ENCODE results near the gene ATXN7L1. TPM values are rescaled to one million over a fixed set of nuclear protein-coding genes. Genes with fewer than 3 reads are reported as not detected.

The ATXN7L1 gene
- total RNA-seq, 1 experiment from 2014 or later = 6.2 TPM

GRCh38 chr7:105782391-105783042 is 93.9 kb downstream of the ATXN7L1 start:
- Histone ChIP-seq H3K9me3 (replicated peaks) (no peaks in the 10 kb centered on the region), H3K27ac (no peak overlapping the region), H3K27me3 (no peaks in the 10 kb centered on the region), H3K4me3 (no peak overlapping the region), H3K4me1 (peaks cover 7% of the 10 kb centered on the region), H3K36me3 (no peaks in the 10 kb centered on the region)
- DNase-seq = no peak

- no peaks in the 10 kb centered on the region for H3K27me3 ChIP-seq
- no peak for DNase-seq
- no peak overlapping the region for H3K27ac ChIP-seq
- peaks cover 24% of the 10 kb centered on the region for H3K4me1 ChIP-seq
- no peak overlapping the region for H3K4me3 ChIP-seq
- no peaks in the 10 kb centered on the region for H3K9me3 ChIP-seq (replicated peaks)
- H3K36me3 ChIP-seq = no peaks in the 10 kb centered on the region; the same call in 1 of the 2 replicates
Measured at GRCh38 chr7:105779856-105780780, 96.3 kb downstream of the ATXN7L1 start.

DNA sequence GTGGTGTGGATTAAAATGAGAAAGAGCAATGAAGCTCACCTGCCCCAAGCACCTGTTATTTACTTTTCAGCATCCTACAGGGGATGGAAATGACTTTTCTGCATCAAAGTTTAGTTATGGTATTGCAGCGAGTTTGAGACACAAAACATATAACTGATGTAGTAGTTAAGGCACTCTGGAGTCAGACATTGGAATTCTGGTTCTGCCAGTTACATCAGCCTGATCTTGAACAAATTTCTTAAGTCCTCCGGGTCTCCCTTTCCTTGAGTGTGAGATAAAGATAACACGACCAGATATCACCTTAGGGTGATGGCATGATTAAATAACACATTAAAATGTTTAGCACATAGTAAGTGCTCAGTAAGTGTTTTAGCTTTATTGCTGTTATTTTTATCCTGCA is 97.4 kb downstream of the ATXN7L1 start:
- no peak overlapping the region for H3K4me3 ChIP-seq
- H3K4me1 ChIP-seq = peaks cover 33% of the 10 kb centered on the region
- no peak overlapping the region for H3K27ac ChIP-seq
- H3K9me3 ChIP-seq (replicated peaks) = no peaks in the 10 kb centered on the region
- no peak for DNase-seq
- H3K36me3 ChIP-seq = no peaks in the 10 kb centered on the region; the same call in 1 of the 2 replicates
- no peaks in the 10 kb centered on the region for H3K27me3 ChIP-seq

DNA sequence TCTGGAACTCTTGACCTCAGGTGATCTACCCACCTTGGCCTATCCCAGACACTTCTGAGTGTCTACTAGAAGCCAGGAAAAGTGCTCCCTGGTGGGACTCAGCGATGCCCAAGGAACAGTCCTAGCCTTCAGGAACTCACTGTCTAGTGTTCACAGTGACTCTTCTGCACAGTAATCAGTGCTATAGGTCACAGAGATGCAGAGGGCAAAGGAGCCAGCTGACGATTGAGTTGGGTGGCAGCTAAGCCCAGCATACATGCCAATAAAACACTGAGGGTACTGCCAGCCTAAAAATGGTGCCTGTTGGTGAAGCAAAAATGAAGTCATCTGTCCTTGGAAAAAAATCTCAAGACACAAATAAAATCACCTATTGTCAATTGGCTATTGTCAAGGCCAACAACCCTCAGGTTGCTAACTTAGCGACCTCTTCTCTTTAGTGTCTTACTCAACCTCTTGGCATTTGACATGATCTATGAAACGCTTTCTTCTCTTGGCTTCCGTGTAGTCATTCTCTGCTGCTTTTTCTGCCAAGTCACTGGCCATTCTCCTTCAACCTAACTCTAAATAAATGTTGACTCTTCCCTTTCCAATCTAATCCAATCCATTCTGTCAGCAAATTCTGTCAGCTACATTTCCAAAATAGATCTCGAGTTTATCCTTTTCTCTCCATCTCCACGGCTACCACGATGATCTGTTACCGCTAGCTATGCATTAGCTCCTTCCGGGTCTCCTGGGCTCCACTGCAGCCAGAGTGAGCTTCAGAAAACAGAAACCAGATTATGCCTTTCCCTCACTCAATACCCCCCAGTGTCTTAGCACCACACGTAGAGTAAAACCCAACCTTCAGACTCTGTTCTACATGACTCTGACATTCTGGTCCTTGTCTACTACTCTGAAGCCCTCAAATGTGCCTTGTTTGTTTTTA is 99.2 kb downstream of the ATXN7L1 start:
- Histone ChIP-seq H3K27me3 (no peaks in the 10 kb centered on the region), H3K4me3 (no peak overlapping the region), H3K27ac (peak overlapping the region; percentile 94; the same call in 1 of the 2 replicates), H3K36me3 (no peaks in the 10 kb centered on the region; the same call in 1 of the 2 replicates), H3K9me3 (replicated peaks) (no peaks in the 10 kb centered on the region; the same call in 1 of the 2 replicates), H3K4me1 (peaks cover 27% of the 10 kb centered on the region)
- DNase-seq = no peak

GRCh38 chr7:105776068-105776790 is 100.2 kb downstream of the ATXN7L1 start:
- H3K36me3 ChIP-seq = no peaks in the 10 kb centered on the region; the same call in 1 of the 2 replicates
- peaks cover 26% of the 10 kb centered on the region for H3K4me1 ChIP-seq
- peak overlapping the region; percentile 28 for H3K4me3 ChIP-seq
- no peaks in the 10 kb centered on the region for H3K27me3 ChIP-seq
- H3K9me3 ChIP-seq (replicated peaks) = peaks cover 5% of the 10 kb centered on the region; the same call in 1 of the 2 replicates
- peak; percentile 99 for DNase-seq
- H3K27ac ChIP-seq = peak overlapping the region; percentile 94

GRCh38 chr7:105775580-105775979 is 100.8 kb downstream of the ATXN7L1 start:
- H3K9me3 ChIP-seq (replicated peaks) = peaks cover 5% of the 10 kb centered on the region; the same call in 1 of the 2 replicates
- no peak for DNase-seq
- no peaks in the 10 kb centered on the region for H3K27me3 ChIP-seq
- peak overlapping the region; percentile 94 for H3K27ac ChIP-seq
- peak overlapping the region; percentile 28 for H3K4me3 ChIP-seq
- peaks cover 28% of the 10 kb centered on the region for H3K4me1 ChIP-seq
- H3K36me3 ChIP-seq = no peaks in the 10 kb centered on the region; the same call in 1 of the 2 replicates

DNA sequence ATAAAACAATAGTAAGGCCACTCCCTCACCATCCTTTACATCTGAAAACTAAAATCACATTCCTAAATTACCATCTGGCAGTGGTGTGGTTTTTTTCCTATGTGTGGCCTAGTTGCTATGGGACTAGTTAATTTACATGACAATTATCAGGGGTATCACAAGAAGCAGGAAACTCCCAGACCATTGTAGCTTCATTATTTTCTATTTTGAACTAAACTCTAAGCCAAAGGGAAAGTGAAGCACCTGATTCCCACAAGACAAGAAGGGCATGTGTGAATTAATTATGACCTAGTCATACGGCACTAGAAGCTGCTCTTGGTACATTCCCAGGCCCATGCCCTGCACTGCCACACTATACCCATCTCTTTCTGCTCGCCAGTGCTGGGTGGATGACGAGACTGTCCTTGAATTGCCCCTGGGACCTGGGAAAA is 103.4 kb downstream of the ATXN7L1 start:
- Histone ChIP-seq H3K4me1 (peaks cover 49% of the 10 kb centered on the region), H3K27ac (no peak overlapping the region), H3K27me3 (no peaks in the 10 kb centered on the region), H3K36me3 (no peaks in the 10 kb centered on the region; the same call in 1 of the 2 replicates), H3K9me3 (replicated peaks) (peaks cover 5% of the 10 kb centered on the region; the same call in 1 of the 2 replicates), H3K4me3 (no peak overlapping the region)
- DNase-seq = no peak

DNA sequence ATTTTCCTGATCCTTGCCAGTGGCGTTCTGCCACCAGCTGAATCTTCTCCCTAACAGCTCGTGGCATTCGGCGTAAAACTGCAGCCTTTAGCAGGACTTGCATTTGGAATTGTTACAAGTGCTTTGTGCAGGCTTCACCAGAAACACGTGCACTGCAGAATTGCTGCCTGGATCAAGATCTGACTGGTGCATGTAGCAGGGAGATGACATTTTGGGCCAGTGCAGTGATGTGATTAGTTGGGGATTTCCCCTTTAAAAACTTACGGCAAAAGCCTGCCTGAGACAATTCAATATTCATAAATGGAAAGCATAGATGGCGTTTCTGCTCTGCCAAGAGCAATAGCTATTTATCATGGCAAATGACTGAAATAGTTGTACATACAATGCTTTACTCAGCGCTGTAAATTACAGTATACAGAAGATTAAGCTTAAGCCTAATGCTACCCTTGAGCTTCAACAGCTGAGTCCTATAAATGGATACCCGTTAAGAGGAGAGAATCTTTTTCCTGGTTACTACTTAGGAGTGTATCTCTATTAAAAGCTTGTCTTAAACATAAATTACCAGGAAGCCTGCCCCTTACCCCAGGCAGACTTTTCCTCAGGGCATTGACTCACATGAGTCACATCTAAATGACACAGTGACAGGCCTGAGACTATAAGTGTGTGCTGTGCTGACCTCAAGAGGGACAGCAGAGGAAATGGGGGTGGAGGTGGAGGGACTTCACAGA is 106.3 kb downstream of the ATXN7L1 start:
- peaks cover 5% of the 10 kb centered on the region; the same call in 1 of the 2 replicates for H3K9me3 ChIP-seq (replicated peaks)

DNA sequence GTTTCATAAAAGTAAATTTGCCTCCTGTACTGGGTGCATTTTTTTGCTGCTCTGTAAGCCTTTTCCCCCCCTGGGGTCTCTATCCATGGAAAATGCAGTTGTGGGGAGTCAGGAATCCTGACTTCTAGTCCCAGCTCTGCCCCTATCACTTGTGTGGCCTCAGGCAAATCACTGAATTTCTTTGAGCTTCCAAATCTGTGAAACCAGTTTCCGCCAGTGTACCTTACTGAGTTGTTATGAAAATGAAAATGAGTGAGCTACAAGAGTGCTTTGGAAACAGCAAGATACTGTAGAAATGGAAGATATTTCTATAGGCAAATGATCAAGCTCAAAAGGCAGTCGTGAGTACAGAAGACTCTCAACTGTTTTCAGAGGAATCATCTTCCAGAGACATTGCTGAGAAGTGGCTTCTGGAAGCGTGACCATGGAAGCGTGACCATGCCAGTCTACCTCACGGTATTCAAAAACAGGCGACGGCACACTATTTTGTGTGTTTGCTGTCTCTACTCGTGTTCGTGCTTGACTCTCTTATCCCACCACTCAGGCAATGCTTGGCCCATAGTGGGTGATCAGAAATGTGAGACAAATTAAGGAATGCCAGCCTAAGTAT is 107.4 kb downstream of the ATXN7L1 start:
- DNase-seq = no peak
- H3K27ac ChIP-seq = no peak overlapping the region; the same call in 1 of the 2 replicates
- no peaks in the 10 kb centered on the region for H3K36me3 ChIP-seq
- no peaks in the 10 kb centered on the region for H3K27me3 ChIP-seq
- peaks cover 34% of the 10 kb centered on the region for H3K4me1 ChIP-seq
- no peak overlapping the region for H3K4me3 ChIP-seq
- peaks cover 5% of the 10 kb centered on the region; the same call in 1 of the 2 replicates for H3K9me3 ChIP-seq (replicated peaks)

More for the DNA sequence above, 106.3 kb downstream of the ATXN7L1 start:
- H3K4me1 ChIP-seq = peaks cover 42% of the 10 kb centered on the region
- H3K36me3 ChIP-seq = no peaks in the 10 kb centered on the region
- no peaks in the 10 kb centered on the region for H3K27me3 ChIP-seq
- peak; percentile 34 to 59 for DNase-seq
- no peak overlapping the region for H3K4me3 ChIP-seq
- H3K27ac ChIP-seq = peak overlapping the region; percentile 14; the same call in 1 of the 2 replicates

DNA sequence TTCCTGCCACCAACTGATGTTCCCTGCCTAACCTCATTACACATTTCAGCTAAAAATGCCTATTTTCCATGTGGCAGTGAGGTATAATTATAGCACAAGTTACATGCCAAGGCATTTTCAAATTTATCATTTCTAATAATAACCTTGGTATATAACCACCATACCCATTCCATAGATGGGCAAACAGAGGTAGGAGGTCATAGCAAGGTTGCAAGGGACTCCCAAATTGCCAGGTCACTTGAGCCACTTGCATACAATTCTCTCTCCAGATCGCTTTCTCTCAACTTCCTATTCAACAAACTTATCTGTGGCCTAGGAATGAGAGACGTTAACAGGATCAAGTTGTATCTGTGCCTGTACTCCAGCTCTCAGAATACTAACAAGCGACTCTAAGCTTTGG is 108.3 kb downstream of the ATXN7L1 start:
- peaks cover 5% of the 10 kb centered on the region; the same call in 1 of the 2 replicates for H3K9me3 ChIP-seq (replicated peaks)
- no peaks in the 10 kb centered on the region for H3K36me3 ChIP-seq
- no peak for DNase-seq
- H3K27me3 ChIP-seq = no peaks in the 10 kb centered on the region
- peaks cover 34% of the 10 kb centered on the region for H3K4me1 ChIP-seq
- no peak overlapping the region for H3K4me3 ChIP-seq
- H3K27ac ChIP-seq = no peak overlapping the region

DNA sequence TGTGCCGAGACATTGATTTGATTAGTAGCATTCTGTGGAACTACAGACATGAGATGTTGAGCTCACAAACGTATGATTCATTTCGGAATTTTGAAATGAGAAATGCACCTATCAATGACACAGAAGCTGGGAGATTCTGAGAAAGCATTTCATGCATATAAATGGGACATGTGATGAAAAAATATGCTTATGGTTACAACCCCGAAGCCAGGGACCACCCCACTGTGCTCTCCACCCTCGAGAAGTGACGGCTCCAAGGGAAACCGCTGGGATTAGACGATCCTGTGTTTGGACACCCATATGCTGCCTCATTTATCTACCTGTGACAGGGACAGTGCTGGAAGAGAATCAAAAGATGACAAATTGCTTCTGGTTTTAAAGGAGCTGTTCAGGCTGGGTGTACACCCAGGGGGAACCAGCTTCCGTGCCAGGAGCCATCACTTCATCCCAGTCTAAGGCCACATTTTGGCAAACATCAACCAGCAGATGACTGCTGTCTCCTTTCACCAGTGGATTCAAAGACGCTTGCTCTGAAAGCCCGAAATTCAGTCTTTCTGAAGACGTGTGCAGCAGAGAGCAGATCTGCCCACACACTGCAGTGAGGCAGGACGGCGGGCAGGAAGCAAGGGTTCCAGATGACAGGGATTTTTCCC is 109.9 kb downstream of the ATXN7L1 start:
- no peak for DNase-seq
- no peak overlapping the region for H3K27ac ChIP-seq
- no peaks in the 10 kb centered on the region for H3K27me3 ChIP-seq
- H3K9me3 ChIP-seq (replicated peaks) = peaks cover 3% of the 10 kb centered on the region; the same call in 1 of the 2 replicates
- H3K4me1 ChIP-seq = peaks cover 34% of the 10 kb centered on the region
- H3K36me3 ChIP-seq = no peaks in the 10 kb centered on the region
- no peak overlapping the region for H3K4me3 ChIP-seq

DNA sequence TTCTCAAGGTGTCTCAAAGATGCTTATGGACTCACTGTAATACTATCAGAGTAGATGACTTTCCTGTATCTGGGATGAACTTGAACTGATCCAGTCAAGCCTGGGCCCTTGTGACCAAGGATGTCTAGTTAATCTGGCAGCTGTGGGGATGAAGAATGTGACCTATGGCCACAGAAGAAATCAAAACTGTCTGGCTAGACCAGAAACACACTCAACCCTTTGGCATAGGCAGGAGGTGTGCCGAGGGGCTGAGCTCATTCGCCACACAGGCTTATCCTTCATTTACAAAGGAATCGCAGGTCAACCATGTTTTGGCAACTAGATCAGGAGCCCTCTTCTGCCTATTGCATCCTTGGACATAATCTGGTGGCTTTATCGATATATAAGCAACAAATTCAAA is 110.6 kb downstream of the ATXN7L1 start:
- Histone ChIP-seq H3K27ac (no peak overlapping the region), H3K4me3 (no peak overlapping the region), H3K4me1 (peaks cover 34% of the 10 kb centered on the region), H3K27me3 (no peaks in the 10 kb centered on the region), H3K36me3 (no peaks in the 10 kb centered on the region), H3K9me3 (replicated peaks) (no peaks in the 10 kb centered on the region)
- peak in 1 of 2 experiments; percentile 39 for DNase-seq

Measured in SJCRH30 (cell line).